WTC11 (cell line): ENCODE results near the gene MAGI2.

Experiments
- CREB1 ChIP-seq: sonication (generic); formaldehyde crosslinking; IDR thresholded peaks from 2 replicates; pipeline ENCODE4 v1.8.0; 2023; ENCODE audit warnings: mild to moderate bottlenecking, missing genetic modification reagents
- ETV6 ChIP-seq: sonication (generic); formaldehyde crosslinking; IDR thresholded peaks from 2 replicates; pipeline ENCODE4 v1.8.1; 2022; ENCODE audit warnings: mild to moderate bottlenecking, missing genetic modification reagents
- FOXK1 ChIP-seq: sonication (generic); formaldehyde crosslinking; IDR thresholded peaks from 2 replicates; pipeline ENCODE4 v1.8.0; 2022; ENCODE audit warnings: mild to moderate bottlenecking, moderate library complexity, missing genetic modification reagents
- MYBL2 ChIP-seq: sonication (generic); formaldehyde crosslinking; IDR thresholded peaks from 2 replicates; pipeline ENCODE4 v1.8.1; 2023; ENCODE audit warnings: mild to moderate bottlenecking, moderate library complexity, missing genetic modification reagents
- RORB ChIP-seq: fragments of 250-450 bp; sonication (Bioruptor Pico); IDR thresholded peaks from 2 replicates; pipeline ENCODE4 v1.9.0; 2021; ENCODE audit warnings: mild to moderate bottlenecking
- SMAD4 ChIP-seq: sonication (generic); formaldehyde crosslinking; IDR thresholded peaks from 2 replicates; pipeline ENCODE4 v1.8.0; 2022; ENCODE audit warnings: mild to moderate bottlenecking, missing genetic modification reagents
- ZNF396 ChIP-seq: fragments of 250-450 bp; sonication (Bioruptor Pico); IDR thresholded peaks from 2 replicates; pipeline ENCODE4 v1.8.0; 2021; ENCODE audit warnings: mild to moderate bottlenecking, moderate library complexity, borderline replicate concordance
- TF ChIP-seq, protein P1 (sequence below): fragments of 200-600 bp; IDR thresholded peaks from 2 replicates; pipeline ENCODE4 v1.8.0; 2022; ENCODE audit warnings: antibody characterized with exemption
- TF ChIP-seq, protein P2 (sequence below): sonication (generic); formaldehyde crosslinking; IDR thresholded peaks from 2 replicates; pipeline ENCODE4 v1.8.0; 2022; ENCODE audit warnings: mild to moderate bottlenecking, missing genetic modification reagents
- TF ChIP-seq, protein P3 (sequence below): sonication (generic); formaldehyde crosslinking; IDR thresholded peaks from 2 replicates; pipeline ENCODE4 v1.8.1; 2022; ENCODE audit warnings: low read depth, missing genetic modification reagents, borderline replicate concordance
- TF ChIP-seq, protein P4 (sequence below): sonication (generic); formaldehyde crosslinking; IDR thresholded peaks from 2 replicates; pipeline ENCODE4 v1.8.1; 2023; ENCODE audit warnings: mild to moderate bottlenecking, missing genetic modification reagents, moderate library complexity
- TF ChIP-seq, protein P5 (sequence below): sonication (generic); formaldehyde crosslinking; IDR thresholded peaks from 2 replicates; pipeline ENCODE4 v1.8.0; 2022; ENCODE audit warnings: mild to moderate bottlenecking, missing genetic modification reagents
- TF ChIP-seq, protein P6 (sequence below): sonication (generic); formaldehyde crosslinking; IDR thresholded peaks from 2 replicates; pipeline ENCODE4 v1.8.1; 2023; ENCODE audit warnings: mild to moderate bottlenecking, missing genetic modification reagents, moderate library complexity

DNA sequence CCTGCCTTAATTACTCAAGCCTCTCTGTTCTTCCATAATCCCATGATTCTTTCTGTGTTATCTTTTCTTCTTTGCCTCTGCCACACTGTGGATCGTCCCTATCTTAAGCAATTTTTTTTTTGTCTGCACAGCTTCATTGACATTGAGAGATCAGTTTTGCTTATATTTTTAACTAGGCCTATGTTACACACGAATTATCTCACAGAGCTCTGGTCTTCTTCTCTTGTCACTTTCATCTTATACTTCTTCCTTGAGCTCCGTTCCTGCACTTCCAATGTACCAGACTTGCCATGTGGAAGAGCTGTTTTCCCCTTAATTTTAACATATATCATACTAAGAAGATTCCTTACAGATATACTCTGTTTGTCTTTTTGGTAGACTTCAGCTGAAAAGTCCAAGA is 106.1 kb downstream of the MAGI2 start:
- TF ChIP-seq, protein P1, sequence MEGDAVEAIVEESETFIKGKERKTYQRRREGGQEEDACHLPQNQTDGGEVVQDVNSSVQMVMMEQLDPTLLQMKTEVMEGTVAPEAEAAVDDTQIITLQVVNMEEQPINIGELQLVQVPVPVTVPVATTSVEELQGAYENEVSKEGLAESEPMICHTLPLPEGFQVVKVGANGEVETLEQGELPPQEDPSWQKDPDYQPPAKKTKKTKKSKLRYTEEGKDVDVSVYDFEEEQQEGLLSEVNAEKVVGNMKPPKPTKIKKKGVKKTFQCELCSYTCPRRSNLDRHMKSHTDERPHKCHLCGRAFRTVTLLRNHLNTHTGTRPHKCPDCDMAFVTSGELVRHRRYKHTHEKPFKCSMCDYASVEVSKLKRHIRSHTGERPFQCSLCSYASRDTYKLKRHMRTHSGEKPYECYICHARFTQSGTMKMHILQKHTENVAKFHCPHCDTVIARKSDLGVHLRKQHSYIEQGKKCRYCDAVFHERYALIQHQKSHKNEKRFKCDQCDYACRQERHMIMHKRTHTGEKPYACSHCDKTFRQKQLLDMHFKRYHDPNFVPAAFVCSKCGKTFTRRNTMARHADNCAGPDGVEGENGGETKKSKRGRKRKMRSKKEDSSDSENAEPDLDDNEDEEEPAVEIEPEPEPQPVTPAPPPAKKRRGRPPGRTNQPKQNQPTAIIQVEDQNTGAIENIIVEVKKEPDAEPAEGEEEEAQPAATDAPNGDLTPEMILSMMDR, result no peak
- TF ChIP-seq MYBL2 (CRISPR knock-in tag) (no peak), SMAD4 (no peak), RORB (no peak), CREB1 (CRISPR knock-in tag) (no peak), ETV6 (CRISPR knock-in tag) (no peak), ZNF396 (CRISPR knock-in tag) (no peak), FOXK1 (CRISPR knock-in tag) (no peak)
- TF ChIP-seq, protein P2, sequence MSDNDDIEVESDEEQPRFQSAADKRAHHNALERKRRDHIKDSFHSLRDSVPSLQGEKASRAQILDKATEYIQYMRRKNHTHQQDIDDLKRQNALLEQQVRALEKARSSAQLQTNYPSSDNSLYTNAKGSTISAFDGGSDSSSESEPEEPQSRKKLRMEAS (CRISPR knock-in tag), result no peak
- TF ChIP-seq, protein P3, sequence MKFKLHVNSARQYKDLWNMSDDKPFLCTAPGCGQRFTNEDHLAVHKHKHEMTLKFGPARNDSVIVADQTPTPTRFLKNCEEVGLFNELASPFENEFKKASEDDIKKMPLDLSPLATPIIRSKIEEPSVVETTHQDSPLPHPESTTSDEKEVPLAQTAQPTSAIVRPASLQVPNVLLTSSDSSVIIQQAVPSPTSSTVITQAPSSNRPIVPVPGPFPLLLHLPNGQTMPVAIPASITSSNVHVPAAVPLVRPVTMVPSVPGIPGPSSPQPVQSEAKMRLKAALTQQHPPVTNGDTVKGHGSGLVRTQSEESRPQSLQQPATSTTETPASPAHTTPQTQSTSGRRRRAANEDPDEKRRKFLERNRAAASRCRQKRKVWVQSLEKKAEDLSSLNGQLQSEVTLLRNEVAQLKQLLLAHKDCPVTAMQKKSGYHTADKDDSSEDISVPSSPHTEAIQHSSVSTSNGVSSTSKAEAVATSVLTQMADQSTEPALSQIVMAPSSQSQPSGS (CRISPR knock-in tag), result no peak
- TF ChIP-seq, protein P4, sequence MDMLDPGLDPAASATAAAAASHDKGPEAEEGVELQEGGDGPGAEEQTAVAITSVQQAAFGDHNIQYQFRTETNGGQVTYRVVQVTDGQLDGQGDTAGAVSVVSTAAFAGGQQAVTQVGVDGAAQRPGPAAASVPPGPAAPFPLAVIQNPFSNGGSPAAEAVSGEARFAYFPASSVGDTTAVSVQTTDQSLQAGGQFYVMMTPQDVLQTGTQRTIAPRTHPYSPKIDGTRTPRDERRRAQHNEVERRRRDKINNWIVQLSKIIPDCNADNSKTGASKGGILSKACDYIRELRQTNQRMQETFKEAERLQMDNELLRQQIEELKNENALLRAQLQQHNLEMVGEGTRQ (CRISPR knock-in tag), result no peak
- TF ChIP-seq, protein P5, sequence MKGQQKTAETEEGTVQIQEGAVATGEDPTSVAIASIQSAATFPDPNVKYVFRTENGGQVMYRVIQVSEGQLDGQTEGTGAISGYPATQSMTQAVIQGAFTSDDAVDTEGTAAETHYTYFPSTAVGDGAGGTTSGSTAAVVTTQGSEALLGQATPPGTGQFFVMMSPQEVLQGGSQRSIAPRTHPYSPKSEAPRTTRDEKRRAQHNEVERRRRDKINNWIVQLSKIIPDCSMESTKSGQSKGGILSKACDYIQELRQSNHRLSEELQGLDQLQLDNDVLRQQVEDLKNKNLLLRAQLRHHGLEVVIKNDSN, result no peak
- TF ChIP-seq, protein P6, sequence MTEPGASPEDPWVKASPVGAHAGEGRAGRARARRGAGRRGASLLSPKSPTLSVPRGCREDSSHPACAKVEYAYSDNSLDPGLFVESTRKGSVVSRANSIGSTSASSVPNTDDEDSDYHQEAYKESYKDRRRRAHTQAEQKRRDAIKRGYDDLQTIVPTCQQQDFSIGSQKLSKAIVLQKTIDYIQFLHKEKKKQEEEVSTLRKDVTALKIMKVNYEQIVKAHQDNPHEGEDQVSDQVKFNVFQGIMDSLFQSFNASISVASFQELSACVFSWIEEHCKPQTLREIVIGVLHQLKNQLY (CRISPR knock-in tag), result no peak
